K562 (cell line): Measurements from ENCODE around the gene CENPV. TPM values are rescaled to one million over a fixed set of nuclear protein-coding genes. Genes with fewer than 3 reads are reported as not detected.

Experiments
- NR2F6 ChIP-seq: fragments of 450-650 bp; formaldehyde crosslinking; IDR thresholded peaks from 2 replicates; pipeline ENCODE4 v1.4.0; 2020; ENCODE audit warnings: mild to moderate bottlenecking
- POLR2A ChIP-seq: fragments of 450-650 bp; conservative IDR thresholded peaks from 2 replicates; pipeline ENCODE4 v1.6.1; 2016
- TFAM ChIP-seq: fragments of 250-450 bp; sonication (Bioruptor Pico); conservative IDR thresholded peaks from 2 replicates; pipeline ENCODE4 v1.5.0; 2021; ENCODE audit warnings: mild to moderate bottlenecking, moderate library complexity
- polyA plus RNA-seq, 8 experiments: library from polyadenylated mRNA; depleted of rRNA in 4 of 8; stranded (reverse) in 5 of 8; unstranded in 3 of 8; fragments of >200 nt; fragmentation: Nextera tagmentation in 2 of 8; fragmentation: Illumina TruSeq in 1 of 8; extraction: Ambion mirVana in 2 of 8; extraction: Trizol in 1 of 8; gene quantifications; 2 replicates each; pipeline versions ENCODE4 v1.2.1 to v1.2.3, GENCODE V29; 2011 to 2014; ENCODE audit warnings: inconsistent platforms in 1 of 8, missing spikeins in 1 of 8
- total RNA-seq, 7 experiments: library from RNA; depleted of rRNA in 6 of 7; stranded (reverse); fragments of >200 nt in 6 of 7; fragmentation: Illumina TruSeq in 2 of 7; extraction: Trizol in 2 of 7; gene quantifications; 2 replicates each; pipeline versions ENCODE4 v1.2.1 to v1.2.3, GENCODE V29; 2011 to 2021; ENCODE audit warnings: low replicate concordance in 1 of 7
- TF ChIP-seq, protein P1 (sequence below), 2 experiments: fragments of 450-650 bp; formaldehyde crosslinking in 1 of 2; IDR thresholded peaks; 2 replicates each; pipeline versions ENCODE4 v1.4.0 to v1.6.1; 2014 to 2020; ENCODE audit warnings: mild to moderate bottlenecking in 2 of 2, borderline replicate concordance in 1 of 2, low read depth in 1 of 2
- TF ChIP-seq, protein P2 (sequence below): IDR thresholded peaks from 2 replicates; pipeline ENCODE4 v1.6.1; 2014; ENCODE audit warnings: antibody characterized with exemption

CENPV gene
- total and polyA plus RNA-seq, 9 of the 15 experiments (the other 6 are each of a cell fraction or from before 2014, with no cell fraction given), result 17.8 to 131 (median 89.3) TPM

DNA sequence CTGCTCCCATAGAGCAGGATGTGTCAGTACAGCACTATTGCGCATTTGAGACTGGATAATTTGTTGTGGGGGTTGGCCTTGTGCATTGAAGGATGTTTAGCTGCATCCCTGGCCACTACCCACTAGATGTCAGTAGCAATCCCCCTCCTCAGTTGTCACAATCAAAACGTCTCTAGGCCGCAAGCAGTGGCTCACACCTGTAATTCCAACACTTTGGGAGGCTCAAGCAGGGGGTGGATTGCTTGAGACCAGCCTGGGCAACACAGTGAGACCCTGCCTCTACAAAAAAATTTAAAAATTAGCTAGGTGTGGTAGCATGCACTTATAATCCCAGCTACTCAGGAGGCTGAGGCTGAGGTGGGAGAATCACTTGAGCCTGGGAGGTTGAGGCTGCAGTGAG is 48.4 kb downstream of the CENPV start (continued):
- TF ChIP-seq, protein P1, sequence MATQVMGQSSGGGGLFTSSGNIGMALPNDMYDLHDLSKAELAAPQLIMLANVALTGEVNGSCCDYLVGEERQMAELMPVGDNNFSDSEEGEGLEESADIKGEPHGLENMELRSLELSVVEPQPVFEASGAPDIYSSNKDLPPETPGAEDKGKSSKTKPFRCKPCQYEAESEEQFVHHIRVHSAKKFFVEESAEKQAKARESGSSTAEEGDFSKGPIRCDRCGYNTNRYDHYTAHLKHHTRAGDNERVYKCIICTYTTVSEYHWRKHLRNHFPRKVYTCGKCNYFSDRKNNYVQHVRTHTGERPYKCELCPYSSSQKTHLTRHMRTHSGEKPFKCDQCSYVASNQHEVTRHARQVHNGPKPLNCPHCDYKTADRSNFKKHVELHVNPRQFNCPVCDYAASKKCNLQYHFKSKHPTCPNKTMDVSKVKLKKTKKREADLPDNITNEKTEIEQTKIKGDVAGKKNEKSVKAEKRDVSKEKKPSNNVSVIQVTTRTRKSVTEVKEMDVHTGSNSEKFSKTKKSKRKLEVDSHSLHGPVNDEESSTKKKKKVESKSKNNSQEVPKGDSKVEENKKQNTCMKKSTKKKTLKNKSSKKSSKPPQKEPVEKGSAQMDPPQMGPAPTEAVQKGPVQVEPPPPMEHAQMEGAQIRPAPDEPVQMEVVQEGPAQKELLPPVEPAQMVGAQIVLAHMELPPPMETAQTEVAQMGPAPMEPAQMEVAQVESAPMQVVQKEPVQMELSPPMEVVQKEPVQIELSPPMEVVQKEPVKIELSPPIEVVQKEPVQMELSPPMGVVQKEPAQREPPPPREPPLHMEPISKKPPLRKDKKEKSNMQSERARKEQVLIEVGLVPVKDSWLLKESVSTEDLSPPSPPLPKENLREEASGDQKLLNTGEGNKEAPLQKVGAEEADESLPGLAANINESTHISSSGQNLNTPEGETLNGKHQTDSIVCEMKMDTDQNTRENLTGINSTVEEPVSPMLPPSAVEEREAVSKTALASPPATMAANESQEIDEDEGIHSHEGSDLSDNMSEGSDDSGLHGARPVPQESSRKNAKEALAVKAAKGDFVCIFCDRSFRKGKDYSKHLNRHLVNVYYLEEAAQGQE (IDR thresholded peaks at IDR 0.05; ENCODE audit: borderline replicate concordance), result peak; percentile 23; the same call in 1 of the 2 replicates
- TF ChIP-seq, protein P1 (CRISPR knock-in tag; IDR thresholded peaks at IDR 0.05; ENCODE audit: low read depth), result no peak
- TF ChIP-seq NR2F6 (CRISPR knock-in tag), result no peak
- no peak for TF ChIP-seq POLR2A
- TF ChIP-seq, protein P2, sequence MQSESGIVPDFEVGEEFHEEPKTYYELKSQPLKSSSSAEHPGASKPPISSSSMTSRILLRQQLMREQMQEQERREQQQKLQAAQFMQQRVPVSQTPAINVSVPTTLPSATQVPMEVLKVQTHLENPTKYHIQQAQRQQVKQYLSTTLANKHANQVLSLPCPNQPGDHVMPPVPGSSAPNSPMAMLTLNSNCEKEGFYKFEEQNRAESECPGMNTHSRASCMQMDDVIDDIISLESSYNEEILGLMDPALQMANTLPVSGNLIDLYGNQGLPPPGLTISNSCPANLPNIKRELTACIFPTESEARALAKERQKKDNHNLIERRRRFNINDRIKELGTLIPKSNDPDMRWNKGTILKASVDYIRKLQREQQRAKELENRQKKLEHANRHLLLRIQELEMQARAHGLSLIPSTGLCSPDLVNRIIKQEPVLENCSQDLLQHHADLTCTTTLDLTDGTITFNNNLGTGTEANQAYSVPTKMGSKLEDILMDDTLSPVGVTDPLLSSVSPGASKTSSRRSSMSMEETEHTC, result no peak
- no peak for TF ChIP-seq TFAM
